Jurkat, Clone E6-1 (cell line): ENCODE data around the gene POGZ.
"Not testable (repeated sequence)": the region's sequence is repeated elsewhere in the genome, so short reads cannot be mapped to it uniquely, and the experiment has no call there.

Experiments used
- DNase-seq: peaks from one replicate; pipeline ENCODE4 v3.0.0-alpha.2; 2011; ENCODE audit warnings: low read depth, low spot score
- H3K4me3 ChIP-seq: 2 replicates; pipeline ENCODE4 v1.5.1; 2011; ENCODE audit warnings: mild to moderate bottlenecking, low read length, control low read depth, moderate library complexity

POGZ gene

GRCh38 chr1:151479462-151479861 lies 20.2 kb upstream of the POGZ start:
- DNase-seq: no peak

GRCh38 chr1:151478923-151479322 lies 19.6 kb upstream of the POGZ start:
- no peak overlapping the region for H3K4me3 ChIP-seq
- DNase-seq: no peak

More at GRCh38 chr1:151479462-151479861, 20.2 kb upstream of the POGZ start:
- H3K4me3 ChIP-seq: no peak overlapping the region

GRCh38 chr1:151478140-151478812 lies 19.0 kb upstream of the POGZ start:
- DNase-seq: no peak
- H3K4me3 ChIP-seq: no peak overlapping the region

- DNase-seq: no peak
These were observed 17.8 kb upstream of the POGZ start for GRCh38 chr1:151477066-151477465.

GRCh38 chr1:151476083-151476482 lies 16.8 kb upstream of the POGZ start:
- DNase-seq: no peak
- no peak overlapping the region for H3K4me3 ChIP-seq

More at GRCh38 chr1:151477066-151477465, 17.8 kb upstream of the POGZ start:
- H3K4me3 ChIP-seq: no peak overlapping the region

GRCh38 chr1:151475175-151475574 lies 15.9 kb upstream of the POGZ start:
- H3K4me3 ChIP-seq: no peak overlapping the region
- no peak for DNase-seq

GRCh38 chr1:151474745-151475144 lies 15.5 kb upstream of the POGZ start:
- H3K4me3 ChIP-seq: no peak overlapping the region
- DNase-seq: no peak

- H3K4me3 ChIP-seq: no peak overlapping the region
- DNase-seq: no peak
These were observed 13.8 kb upstream of the POGZ start for GRCh38 chr1:151472856-151473731.

GRCh38 chr1:151465026-151465425 lies 5.7 kb upstream of the POGZ start:
- DNase-seq: no peak
- no peak overlapping the region for H3K4me3 ChIP-seq

GRCh38 chr1:151461694-151462093 lies 2.4 kb upstream of the POGZ start:
- no peak overlapping the region for H3K4me3 ChIP-seq
- no peak for DNase-seq

GRCh38 chr1:151458802-151459330 lies 428 bp downstream of the POGZ start:
- DNase-seq: peak; percentile 59
- H3K4me3 ChIP-seq: peak overlapping the region; percentile 90

GRCh38 chr1:151457911-151458801 lies 1.1 kb downstream of the POGZ start:
- H3K4me3 ChIP-seq: peak overlapping the region; percentile 90
- DNase-seq: peak; percentile 51

- DNase-seq: no peak
- no peak overlapping the region for H3K4me3 ChIP-seq
These were observed 3.3 kb downstream of the POGZ start for GRCh38 chr1:151455966-151456365.

- H3K4me3 ChIP-seq: no peak overlapping the region
- no peak for DNase-seq
These were observed 4.1 kb downstream of the POGZ start for GRCh38 chr1:151455231-151455630.

GRCh38 chr1:151447696-151448095 lies 11.6 kb downstream of the POGZ start:
- no peak for DNase-seq
- H3K4me3 ChIP-seq: no peak overlapping the region

GRCh38 chr1:151444783-151445177 lies 14.5 kb downstream of the POGZ start:
- DNase-seq: no peak
- H3K4me3 ChIP-seq: no peak overlapping the region

GRCh38 chr1:151443846-151444782 lies 15.2 kb downstream of the POGZ start:
- H3K4me3 ChIP-seq: no peak overlapping the region
- DNase-seq: peak; percentile 71

- not testable (repeated sequence) for DNase-seq, H3K4me3 ChIP-seq
These were observed 21.9 kb downstream of the POGZ start for GRCh38 chr1:151437396-151437795.
